Urinary bladder (tissue), 4 donors: ENCODE results near the gene MYL5. TPM values are rescaled to one million over a fixed set of nuclear protein-coding genes. Genes with fewer than 3 reads are reported as not detected.

Experiments used
- DNase-seq: peaks from one replicate; pipeline ENCODE4 v3.0.0-alpha.2; 2015; ENCODE audit errors: extremely low spot score
- H3K27ac ChIP-seq: one replicate; pipeline ENCODE4 v1.5.1; 2013; ENCODE audit warnings: low read depth, mild to moderate bottlenecking, moderate library complexity
- H3K36me3 ChIP-seq: one replicate; pipeline ENCODE4 v1.6.1; 2013; ENCODE audit warnings: mild to moderate bottlenecking, moderate library complexity; ENCODE audit not compliant: insufficient read depth
- H3K4me1 ChIP-seq: one replicate; pipeline ENCODE4 v1.6.1; 2013; ENCODE audit warnings: mild to moderate bottlenecking, moderate library complexity; ENCODE audit not compliant: insufficient read depth
- H3K4me3 ChIP-seq: one replicate; pipeline ENCODE4 v1.5.1; 2013; ENCODE audit warnings: low read depth, low read length
- WGBS: extraction: QIAGEN DNeasy Blood & Tissue Kit; methylation state at CpG from one replicate; pipeline ENCODE4 v1.1.7; 2013; 5-methylcytosine and 5-hydroxymethylcytosine counted together
- polyA plus RNA-seq: library from polyadenylated mRNA; stranded (reverse); fragments of 200-250 nt; gene quantifications from one replicate; pipeline ENCODE4 v1.2.3, GENCODE V29; 2013
- total RNA-seq: library from RNA; depleted of rRNA; stranded (reverse); fragments of >200 nt; gene quantifications from one replicate; pipeline ENCODE4 v1.2.3, GENCODE V29; 2014
- donor health status: healthy with polysubstance abuse.
- donor health status: healthy.

Gene MYL5
- total and polyA plus RNA-seq, 2 donors, result 7.1 to 11.8 TPM

- WGBS, result 72% methylated on average over 26 of the region's 26 CpGs
- DNase-seq, result no peak
- Histone ChIP-seq H3K27ac (no peak overlapping the region), H3K4me3 (no peak overlapping the region), H3K4me1 (no peaks in the 10 kb centered on the region), H3K36me3 (no peaks in the 10 kb centered on the region)
Measured at GRCh38 chr4:677431-678293, 3.3 kb downstream of the MYL5 start.

DNA sequence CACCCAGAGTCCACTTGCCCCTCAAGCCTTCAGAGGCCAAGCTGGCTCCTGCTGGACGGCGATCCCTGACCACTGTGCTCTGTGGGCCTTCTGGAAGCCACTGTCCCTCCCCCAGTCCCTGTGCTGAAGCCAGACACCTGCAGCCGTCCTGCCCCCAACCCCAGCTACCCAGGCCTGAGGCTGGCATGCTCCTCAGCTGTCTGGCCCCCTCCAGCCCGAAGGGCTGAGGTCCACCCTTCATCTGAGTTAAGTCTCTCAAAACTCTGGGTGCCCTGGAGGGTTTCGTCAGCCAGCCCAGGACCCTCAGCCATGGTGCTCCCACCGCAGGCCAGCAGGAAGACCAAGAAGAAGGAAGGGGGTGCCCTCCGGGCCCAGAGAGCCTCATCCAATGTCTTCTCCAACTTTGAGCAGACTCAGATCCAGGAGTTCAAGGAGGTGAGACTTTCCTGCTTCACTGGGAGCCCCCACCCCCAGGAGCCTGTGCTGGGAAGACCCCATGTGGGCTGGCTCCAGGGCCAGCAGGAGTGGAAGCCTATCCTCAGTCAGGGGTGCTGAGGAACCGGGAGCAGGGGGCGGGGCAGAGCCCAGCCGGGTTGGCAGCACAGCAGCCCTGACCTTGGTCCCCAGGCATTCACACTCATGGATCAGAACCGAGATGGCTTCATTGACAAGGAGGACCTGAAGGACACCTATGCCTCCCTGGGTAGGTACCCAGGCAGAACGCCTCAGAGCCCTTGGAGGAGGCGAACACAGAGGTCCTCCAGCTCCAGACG is 4.2 kb downstream of the MYL5 start:
- no peak overlapping the region for H3K4me3 ChIP-seq
- no peak for DNase-seq
- no peak overlapping the region for H3K27ac ChIP-seq
- H3K36me3 ChIP-seq, result no peaks in the 10 kb centered on the region
- 75% methylated on average over 14 of the region's 14 CpGs for WGBS
- no peaks in the 10 kb centered on the region for H3K4me1 ChIP-seq

- WGBS, result 84% methylated on average over 13 of the region's 13 CpGs
Measured at GRCh38 chr4:679104-679481, 4.8 kb downstream of the MYL5 start.

DNA sequence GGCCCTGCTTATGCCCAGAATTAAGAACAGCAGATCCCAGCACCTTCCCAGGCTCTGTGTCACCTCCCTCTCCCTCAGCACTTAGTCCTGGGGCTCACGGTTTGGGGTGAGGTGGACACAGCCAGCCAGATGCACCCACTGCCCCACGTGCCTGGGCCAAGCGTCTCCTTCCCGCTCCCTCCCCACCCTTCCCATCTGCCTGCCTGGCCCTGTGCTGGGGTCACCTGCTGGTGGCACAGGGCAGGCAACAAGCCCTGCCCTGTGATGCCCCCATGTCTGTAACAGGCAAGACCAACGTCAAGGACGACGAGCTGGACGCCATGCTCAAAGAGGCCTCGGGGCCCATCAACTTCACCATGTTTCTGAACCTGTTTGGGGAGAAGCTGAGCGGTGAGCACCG is 5.3 kb downstream of the MYL5 start:
- no peak for DNase-seq
- no peak overlapping the region for H3K4me3 ChIP-seq
- H3K4me1 ChIP-seq, result no peaks in the 10 kb centered on the region
- WGBS, result 86% methylated on average over 11 of the region's 11 CpGs
- no peak overlapping the region for H3K27ac ChIP-seq
- H3K36me3 ChIP-seq, result no peaks in the 10 kb centered on the region

More at GRCh38 chr4:679104-679481, 4.8 kb downstream of the MYL5 start:
- H3K4me1 ChIP-seq, result no peaks in the 10 kb centered on the region
- no peaks in the 10 kb centered on the region for H3K36me3 ChIP-seq
- no peak overlapping the region for H3K4me3 ChIP-seq
- no peak for DNase-seq
- H3K27ac ChIP-seq, result no peak overlapping the region

GRCh38 chr4:680091-680490 is 5.7 kb downstream of the MYL5 start:
- H3K27ac ChIP-seq, result no peak overlapping the region
- WGBS, result 80% methylated on average over 9 of the region's 9 CpGs
- DNase-seq, result no peak
- H3K4me3 ChIP-seq, result no peak overlapping the region
- H3K4me1 ChIP-seq, result no peaks in the 10 kb centered on the region
- no peaks in the 10 kb centered on the region for H3K36me3 ChIP-seq

- H3K4me3 ChIP-seq, result peak overlapping the region; percentile 41
- no peak for DNase-seq
- H3K27ac ChIP-seq, result no peak overlapping the region
- WGBS, result 69% methylated on average over 17 of the region's 17 CpGs
- no peaks in the 10 kb centered on the region for H3K36me3 ChIP-seq
- no peaks in the 10 kb centered on the region for H3K4me1 ChIP-seq
Measured at GRCh38 chr4:680551-680927, 6.2 kb downstream of the MYL5 start.

DNA sequence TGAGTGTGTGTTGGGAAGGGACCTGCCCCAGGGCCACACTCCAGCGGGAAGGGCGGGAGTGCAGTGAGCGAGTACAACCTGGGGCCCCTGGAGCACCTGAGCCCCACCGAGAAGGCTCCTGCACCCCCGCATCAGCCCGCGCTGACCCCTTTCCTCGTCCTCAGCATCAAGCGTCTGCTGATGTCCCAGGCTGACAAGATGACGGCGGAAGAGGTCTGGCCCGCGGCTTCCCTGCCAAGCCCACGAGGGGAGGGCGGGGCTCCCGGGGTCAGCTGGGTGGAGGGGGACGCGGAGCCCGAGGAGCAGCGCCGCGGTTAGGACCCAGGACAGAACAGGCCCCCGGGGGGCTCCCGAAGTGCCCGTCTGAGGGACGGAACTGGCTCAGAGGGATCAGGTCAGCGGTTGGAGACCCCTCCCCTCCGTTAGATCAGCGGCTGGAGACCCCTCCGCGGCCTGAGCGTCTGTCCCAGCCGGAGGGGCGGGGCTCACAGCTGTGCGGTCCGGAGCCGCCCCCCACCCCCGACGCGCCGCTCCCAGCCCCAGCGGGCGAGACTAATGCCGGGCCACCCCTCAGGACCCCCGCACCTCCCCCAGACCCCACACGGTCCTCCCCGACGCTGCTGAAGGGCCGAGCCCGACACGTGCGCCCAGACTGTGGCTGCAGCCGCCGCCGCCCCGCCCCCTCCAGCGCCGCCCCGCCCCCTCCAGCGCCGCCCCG is 6.7 kb downstream of the MYL5 start:
- Histone ChIP-seq H3K4me1 (no peaks in the 10 kb centered on the region), H3K36me3 (no peaks in the 10 kb centered on the region), H3K4me3 (peak overlapping the region; percentile 41), H3K27ac (no peak overlapping the region)
- WGBS, result 14% methylated on average over 57 of the region's 62 CpGs
- no peak for DNase-seq

- Histone ChIP-seq H3K4me1 (no peaks in the 10 kb centered on the region), H3K36me3 (no peaks in the 10 kb centered on the region), H3K4me3 (no peak overlapping the region), H3K27ac (no peak overlapping the region)
- 81% methylated on average over 57 of the region's 58 CpGs for WGBS
- DNase-seq, result no peak
Measured at GRCh38 chr4:681736-682451, 7.6 kb downstream of the MYL5 start.

GRCh38 chr4:682490-683172 is 8.3 kb downstream of the MYL5 start:
- H3K27ac ChIP-seq, result no peak overlapping the region
- H3K4me3 ChIP-seq, result no peak overlapping the region
- H3K36me3 ChIP-seq, result no peaks in the 10 kb centered on the region
- DNase-seq, result no peak
- H3K4me1 ChIP-seq, result no peaks in the 10 kb centered on the region
- WGBS, result 92% methylated on average over 23 of the region's 23 CpGs

DNA sequence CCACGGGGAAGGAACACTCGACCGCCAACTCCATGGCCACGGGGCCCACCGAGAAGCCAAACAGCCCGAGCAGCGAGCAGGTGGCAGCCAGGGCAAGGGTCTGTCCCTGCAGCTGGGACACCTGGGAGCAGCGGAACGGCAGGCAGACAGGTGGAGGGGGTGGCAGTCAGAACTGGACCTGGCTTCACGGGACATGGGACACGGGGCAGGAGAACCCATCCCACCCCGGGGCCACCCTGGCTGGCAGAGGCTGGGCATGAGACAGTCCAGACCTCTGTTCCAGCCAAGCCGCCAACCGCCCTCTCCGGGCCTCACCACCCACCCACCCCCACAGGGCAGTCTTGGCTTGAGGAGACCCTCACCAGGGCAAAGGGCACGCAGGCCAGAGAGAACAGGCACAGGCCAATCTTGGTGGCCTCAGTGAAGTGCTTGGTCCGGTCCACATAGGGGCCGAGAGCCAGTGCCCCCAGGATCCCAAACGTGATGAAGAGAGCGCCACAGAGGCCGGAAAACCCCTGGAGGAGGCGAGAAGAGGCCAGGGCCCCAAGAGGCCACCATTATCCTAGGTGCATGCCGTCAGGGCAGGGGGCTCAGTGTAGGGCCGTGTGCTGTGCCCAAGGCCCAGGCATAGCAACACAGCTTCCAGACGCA is 9.0 kb downstream of the MYL5 start:
- H3K27ac ChIP-seq, result no peak overlapping the region
- DNase-seq, result no peak
- no peak overlapping the region for H3K4me3 ChIP-seq
- 83% methylated on average over 25 of the region's 25 CpGs for WGBS
- no peaks in the 10 kb centered on the region for H3K4me1 ChIP-seq
- H3K36me3 ChIP-seq, result no peaks in the 10 kb centered on the region

DNA sequence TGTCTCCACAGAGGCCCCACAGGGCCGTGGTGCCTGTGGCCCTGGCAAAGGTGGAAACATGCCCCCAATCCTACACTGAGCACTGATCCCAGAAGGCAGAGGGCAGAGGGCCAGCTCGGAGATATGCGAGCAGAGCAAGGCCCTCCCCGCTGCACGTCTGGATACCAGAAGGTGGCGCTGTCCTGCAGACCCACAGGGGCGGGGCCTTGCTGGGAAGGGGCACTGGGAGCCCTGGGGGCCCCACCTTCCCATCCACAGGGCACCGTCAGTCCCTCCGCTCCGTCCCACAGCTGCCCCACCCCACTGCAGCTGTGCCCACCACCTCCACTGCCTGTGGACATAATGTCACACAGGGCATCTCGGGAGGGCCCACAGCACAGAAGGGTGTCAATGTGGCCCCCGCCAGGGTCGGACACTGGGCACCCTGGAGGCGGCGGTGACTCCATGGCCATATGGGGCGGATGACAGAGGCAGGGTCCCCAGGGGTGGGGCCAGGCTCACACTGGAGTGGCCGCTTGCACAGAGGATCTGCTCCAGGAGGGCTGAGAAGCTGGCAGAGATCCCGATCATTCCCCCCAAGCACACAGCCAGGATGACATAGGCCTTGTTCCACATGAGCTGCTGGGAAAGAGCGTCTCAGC is 9.8 kb downstream of the MYL5 start:
- no peaks in the 10 kb centered on the region for H3K4me1 ChIP-seq
- WGBS, result 39% methylated on average over 19 of the region's 19 CpGs
- H3K36me3 ChIP-seq, result no peaks in the 10 kb centered on the region
- no peak for DNase-seq
- H3K4me3 ChIP-seq, result no peak overlapping the region
- no peak overlapping the region for H3K27ac ChIP-seq

GRCh38 chr4:684623-685327 is 10.4 kb downstream of the MYL5 start:
- 73% methylated on average over 21 of the region's 21 CpGs for WGBS
- DNase-seq, result no peak
- Histone ChIP-seq H3K4me1 (no peaks in the 10 kb centered on the region), H3K36me3 (no peaks in the 10 kb centered on the region), H3K4me3 (no peak overlapping the region), H3K27ac (no peak overlapping the region)
